ENCODE data around the gene VTI1B.

DNA sequence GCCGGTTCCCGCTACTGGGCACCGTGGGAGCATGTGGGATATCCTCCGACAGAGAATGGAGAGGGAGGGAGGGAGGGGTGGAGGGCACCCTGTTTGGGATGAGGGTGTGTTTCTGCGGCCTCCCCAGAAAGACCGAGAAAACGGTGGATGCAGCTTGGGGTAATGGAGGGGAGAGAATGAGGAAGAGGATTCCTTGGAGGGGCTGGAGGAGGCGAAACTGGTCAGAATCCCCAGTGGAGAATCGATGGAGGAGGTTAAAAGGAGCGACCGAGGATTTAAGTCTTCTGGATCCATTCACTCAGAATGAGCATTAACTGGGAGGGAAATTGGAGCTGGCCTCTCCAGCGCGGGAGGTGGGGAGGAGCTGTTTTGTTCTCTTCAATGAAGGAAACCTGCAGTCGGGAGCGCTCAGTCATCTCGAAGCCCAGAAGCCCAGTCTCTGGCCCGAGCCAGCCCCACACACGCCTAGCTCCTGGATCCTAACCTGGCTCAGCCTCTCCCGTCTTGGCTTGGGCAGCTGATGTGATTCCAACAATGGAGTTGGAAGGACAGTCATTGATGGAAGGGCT is 54.1 kb downstream of the VTI1B start:
- TF ChIP-seq TAF1 (IDR thresholded peaks at IDR 0.05; ENCODE audit: low read depth, low read length) (no peak), POLR2AphosphoS5 (IDR thresholded peaks at IDR 0.05; ENCODE audit: low read depth, low read length) (no peak), POLR2A (IDR thresholded peaks at IDR 0.05; ENCODE audit: low read depth, low read length) (no peak), POU2F2 (IDR thresholded peaks at IDR 0.05; ENCODE audit: low read depth, low read length) (no peak), PAX5 (IDR thresholded peaks at IDR 0.05; ENCODE audit: insufficient read depth, low read length, severe bottlenecking) (no peak)

All from GM12891 (cell line).